AG20443 (cell line): Measurements from ENCODE around the gene NPB.

Experiments used
- DNase-seq: peaks from one replicate; pipeline ENCODE4 v3.0.0; 2012; ENCODE audit warnings: low spot score, mixed read lengths

The NPB gene

GRCh38 chr17:81899514-81900166 lies 2.4 kb upstream of the NPB start:
- no peak for DNase-seq

DNA sequence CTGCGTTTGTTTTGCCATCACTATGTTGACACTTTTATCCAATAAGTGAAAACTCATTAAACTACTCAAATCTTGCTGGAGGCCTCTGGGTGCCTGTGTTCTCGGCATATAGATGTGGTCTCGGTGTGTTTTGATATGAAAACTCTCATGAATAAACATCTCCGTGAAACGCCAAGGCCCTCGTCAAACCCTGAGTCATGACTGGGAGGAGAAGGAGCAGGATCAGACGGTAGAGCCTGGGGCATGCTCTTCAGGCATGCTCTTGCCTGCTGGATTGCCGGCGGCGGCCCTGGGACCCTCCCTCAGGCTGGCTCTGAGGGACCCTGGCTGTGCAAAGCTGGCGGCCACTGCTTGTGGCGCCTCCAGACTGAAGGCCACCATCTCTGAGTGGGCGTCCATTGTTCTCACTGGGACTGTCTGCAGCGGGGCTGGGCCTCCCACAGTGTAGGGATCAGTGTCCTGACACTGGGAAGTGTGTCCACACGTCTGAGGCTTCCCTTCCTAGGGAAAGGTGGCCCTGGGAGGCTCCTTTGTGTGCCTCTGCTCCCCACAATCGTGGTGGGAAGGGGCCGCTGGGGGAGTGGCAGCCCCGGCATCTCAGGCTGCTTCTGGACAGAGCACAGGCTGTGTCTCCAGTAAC lies 1.7 kb upstream of the NPB start:
- DNase-seq = no peak

DNA sequence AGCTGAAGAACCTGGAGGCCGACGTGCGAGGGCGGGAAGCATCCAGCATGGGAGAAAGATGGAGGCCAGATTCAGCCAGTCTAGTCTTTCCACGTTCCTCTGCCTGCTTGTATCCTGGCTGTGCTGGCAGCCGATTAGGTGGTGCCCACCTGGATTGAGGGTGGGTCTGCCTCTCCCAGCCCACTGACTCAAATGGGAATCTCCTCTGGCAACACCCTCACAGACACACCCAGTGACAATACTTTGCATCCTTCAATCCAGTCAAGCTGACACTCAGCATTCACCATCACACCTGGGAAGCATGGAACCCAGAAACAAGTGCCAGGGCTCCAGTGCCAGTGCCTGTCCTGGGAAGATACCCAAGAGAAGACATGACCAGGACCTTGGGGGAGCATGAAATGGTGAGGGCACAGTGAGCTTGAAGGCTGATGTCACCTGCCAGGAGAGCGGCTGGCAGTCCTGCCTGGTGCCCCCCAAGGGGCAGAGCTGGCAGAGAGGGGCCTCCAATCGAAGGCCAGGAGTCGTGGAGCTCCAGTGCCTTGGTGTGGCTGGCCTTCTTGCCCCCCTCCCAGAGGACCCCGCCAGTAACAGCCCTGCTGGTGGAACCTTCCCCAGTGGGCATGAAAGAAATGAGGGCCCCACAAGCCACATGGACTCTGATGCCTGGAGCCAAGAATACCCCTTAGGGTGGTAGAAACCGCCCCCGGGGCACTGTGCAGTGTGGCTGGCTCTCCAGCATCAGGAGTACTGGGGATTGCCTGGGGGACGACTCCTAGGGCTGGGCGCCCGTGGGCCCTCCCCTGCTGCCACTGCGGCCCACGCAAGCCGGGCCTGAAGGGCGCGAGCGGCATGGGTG lies 643 bp upstream of the NPB start:
- DNase-seq = no peak

GRCh38 chr17:81902653-81903414 lies 796 bp downstream of the NPB start:
- no peak for DNase-seq

GRCh38 chr17:81903415-81903831 lies 1.4 kb downstream of the NPB start:
- DNase-seq = no peak

DNA sequence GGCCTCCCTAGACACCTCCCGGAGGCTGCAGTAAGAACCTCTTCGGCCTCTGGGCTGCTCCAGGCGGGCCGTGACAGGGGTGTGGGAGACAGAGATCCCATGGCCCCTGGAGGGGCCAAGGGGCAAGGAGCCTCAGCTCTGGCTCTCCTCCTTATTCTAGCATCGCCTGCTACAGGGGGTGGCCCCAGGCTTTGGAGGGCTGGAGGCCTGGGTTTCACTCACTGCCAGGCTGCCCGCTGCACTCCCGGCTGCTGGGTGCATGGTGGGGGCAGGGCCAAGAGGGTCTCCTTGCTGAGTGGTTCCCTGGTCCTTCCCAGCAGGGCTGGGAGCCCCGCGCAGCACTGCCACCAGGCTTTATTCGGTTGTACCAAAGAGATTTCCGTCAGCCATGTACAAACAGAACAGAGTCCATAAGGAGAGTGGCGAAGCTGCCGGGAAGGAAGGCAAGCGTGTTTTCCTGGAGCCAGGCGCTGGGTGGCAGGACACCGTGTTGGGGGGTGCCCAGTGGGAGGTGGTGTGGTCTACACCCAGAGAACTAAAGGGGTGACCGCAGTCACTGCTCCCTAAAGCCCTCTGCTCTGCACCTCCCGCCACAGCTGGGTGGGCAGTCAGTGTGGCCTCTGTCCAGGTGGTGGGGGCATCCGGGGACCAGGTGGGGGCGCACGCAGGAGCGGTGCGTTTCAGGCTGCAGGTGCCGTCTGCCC lies 2.0 kb downstream of the NPB start:
- no peak for DNase-seq

GRCh38 chr17:81904600-81905423 lies 2.8 kb downstream of the NPB start:
- no peak for DNase-seq

DNA sequence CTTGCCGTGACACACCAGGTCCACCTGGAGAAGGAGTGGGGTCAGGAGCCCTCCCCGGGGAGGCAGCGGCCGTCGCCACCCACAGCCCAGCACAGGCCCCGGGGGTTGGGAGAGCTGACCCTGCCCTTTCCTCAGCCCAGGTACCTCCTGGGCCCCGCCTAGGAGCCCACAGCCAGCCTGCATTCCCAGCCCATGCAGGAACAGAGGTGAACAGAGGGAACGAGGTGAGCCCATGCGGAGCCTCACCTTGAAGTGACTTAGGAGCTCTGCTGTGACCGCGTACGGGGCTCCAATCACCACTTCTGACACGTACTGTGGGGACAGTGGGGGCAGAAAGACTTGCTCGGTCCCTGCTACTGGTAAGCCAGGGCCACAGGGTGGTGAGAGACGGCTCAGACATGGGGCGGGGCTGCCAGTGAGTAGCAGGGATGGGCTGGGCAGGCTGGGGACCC lies 3.4 kb downstream of the NPB start:
- DNase-seq = no peak

DNA sequence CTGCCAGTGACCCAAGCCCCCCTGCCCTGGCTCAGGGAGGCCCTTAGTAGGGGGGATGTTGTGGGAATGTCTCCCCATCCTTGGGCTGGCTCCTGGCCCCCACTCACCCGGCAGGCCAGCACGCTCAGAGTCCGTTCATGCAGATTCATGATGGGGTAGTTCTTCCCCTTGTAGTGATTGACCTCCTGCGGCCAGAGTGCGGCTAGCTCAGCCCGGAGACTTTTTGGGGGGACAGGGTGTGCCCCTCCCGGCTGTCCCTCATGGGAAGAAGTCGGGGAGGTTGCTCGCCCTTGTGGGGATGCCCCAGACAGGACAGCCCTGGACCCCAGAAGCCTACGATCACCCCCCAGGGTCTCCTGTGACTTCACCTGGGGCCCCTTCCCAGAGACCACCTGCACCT lies 4.0 kb downstream of the NPB start:
- DNase-seq = no peak

GRCh38 chr17:81906476-81907218 lies 4.6 kb downstream of the NPB start:
- no peak for DNase-seq

- no peak for DNase-seq
These were observed 5.4 kb downstream of the NPB start for GRCh38 chr17:81907219-81908145.

- no peak for DNase-seq
These were observed 6.8 kb downstream of the NPB start for GRCh38 chr17:81908793-81909192.

DNA sequence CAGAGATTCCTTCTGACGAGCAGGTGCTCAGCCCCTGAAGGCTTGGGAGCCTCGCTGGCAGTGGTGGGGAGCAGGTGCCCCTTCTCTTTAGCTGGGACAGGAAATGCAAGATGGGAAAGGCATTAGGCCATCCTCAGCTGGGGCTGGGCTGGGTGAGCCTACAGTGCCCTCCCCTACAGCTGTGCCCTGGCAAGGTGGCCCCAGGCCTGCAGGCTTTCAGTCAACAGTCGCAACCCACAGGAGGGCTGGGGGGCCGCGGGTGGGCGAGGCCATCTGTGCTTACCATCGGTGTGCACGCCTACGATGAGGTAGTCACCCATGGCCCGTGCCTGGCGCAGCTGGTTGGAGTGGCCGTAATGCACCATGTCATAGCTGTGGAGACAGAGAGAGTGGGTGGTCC lies 7.2 kb downstream of the NPB start:
- DNase-seq = no peak

DNA sequence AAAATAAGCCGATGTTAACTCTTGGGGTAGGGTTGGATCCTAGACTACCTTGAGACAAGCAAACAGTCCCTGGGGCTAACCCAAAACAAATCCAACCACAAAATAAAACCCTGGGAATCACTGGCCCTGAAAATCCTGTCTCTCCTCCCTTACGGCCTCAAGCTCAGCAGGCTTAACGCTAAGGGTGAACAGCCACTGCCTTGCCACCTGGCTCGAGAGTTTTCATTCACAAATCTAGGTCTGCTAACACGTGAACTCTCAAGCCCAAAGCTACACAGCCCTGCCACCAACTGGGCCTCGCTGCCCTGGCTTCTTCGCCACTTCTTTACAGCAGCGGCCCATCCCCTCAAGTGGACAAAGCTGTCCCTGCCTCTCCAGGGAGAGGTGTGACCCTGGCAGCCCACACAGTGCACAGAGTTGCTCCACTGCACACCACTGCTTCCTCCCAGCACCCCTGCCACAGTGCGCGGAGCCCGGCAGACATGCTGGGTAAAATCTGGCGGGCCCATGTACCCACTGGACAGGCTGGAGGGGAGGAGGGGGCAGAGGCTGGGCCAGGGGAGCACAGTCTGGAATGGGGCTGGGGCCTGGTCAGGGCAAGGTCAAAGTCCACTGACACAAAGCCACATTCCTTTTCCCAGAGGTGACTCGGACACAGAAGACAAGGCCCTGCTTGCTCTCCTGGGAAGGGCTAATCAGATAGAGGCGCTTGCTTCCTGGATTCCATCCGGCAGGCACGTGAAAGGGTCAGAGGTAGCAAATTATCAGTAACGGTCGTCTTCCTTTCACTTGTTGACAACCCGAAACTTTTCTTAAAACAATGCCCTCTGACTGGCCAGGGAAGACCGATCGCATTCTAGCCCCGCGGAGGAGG lies 8.2 kb downstream of the NPB start:
- no peak for DNase-seq

DNA sequence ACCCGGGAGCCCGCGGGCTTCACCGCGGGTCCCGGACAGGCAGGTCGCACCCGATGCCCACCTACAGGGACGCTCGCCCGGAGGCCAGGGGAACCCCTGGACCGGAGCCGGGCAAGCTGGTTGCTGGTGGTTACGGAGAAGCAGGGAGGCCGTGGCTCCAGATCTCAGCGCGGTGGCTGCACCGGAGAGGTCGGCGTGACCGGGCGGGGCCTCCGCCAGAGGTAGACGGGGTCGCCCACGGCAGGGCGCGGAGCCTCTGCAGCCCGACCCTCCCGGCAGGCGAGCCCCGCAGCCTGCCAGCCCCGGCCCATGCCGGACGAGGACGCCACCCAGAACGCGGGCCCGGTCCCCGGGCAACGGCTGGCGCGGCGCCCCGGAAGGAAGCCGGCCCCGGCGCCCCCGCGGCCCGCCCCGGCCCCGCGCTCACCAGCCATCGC lies 8.8 kb downstream of the NPB start:
- DNase-seq = peak; percentile 53

DNA sequence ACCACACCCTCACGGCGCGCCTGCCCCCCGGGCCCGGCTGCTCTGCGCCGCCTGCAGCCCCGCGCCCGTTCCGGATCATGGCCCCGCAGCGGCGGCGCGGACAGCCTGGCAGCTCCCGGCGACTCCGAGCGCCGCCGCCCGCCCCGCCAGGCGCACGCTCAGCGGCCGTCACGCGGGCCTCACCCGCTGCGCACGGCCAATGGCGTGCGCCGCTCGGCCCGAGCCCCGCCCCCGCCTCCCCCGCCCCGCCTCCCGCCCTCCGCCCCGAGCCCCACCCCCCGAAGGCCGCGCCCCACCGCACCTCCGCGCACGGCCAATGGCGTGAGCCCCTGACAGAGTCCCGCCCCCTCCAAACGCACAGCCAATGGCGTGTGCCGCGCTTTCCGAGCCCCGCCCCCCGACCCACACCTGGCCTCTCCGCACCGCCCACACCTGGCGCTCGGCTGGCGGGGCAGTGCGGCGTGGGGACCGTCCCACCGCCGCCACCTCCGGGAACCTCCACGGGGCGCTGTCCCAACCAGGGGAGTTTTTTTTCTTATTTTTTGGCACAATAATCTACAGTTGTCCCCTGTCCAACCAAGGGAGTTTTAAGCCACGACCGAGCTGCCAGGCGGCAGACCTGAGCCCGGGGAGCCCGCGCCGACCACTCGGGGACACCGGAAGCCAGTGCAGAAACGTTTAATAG lies 9.4 kb downstream of the NPB start, which contains the start of gene PCYT2:
PCYT2 (minus strand) TSS at position 123 of the 685 bp plus-strand sequence; CDS start at position 79, 44 bp downstream.
- peak; percentile 99 for DNase-seq

DNA sequence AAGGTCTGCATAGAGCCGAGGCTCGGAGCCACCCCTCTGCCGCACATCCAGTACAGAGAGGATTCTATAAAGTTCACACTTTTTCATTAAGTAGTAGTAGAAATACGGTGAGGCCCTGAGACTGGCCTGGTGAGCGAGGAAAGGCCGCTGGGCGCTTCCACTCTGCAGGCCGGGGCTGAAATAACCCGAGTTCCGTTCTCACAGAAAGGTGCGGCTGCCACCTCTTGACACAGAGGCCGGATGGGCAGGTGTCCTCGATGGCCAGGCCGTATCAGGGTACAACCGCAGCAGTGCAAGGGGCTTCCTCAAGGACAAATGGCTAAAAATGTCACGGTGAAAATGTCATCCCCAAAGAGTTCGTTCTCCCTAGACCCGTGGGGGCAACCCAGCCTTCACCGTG lies 9.9 kb downstream of the NPB start:
- no peak for DNase-seq
